Psoas muscle (tissue), 8 donors: ENCODE results near the gene DNAAF9. TPM values are rescaled to one million over a fixed set of nuclear protein-coding genes. Genes with fewer than 3 reads are reported as not detected.

Source experiments
- ATAC-seq, 4 donors: fragments of 200-7000 bp; cut with Tn5 transposase; one replicate each; pipeline ENCODE4 v1.9.1; 2020; ENCODE audit warnings: moderate library complexity in 3 of 4, mild to moderate bottlenecking in 2 of 4
- DNase-seq, 2 donors: peaks; one replicate each; pipeline ENCODE4 v3.0.0-alpha.2; 2020
- H3K27ac ChIP-seq: fragments of 200-600 bp; one replicate; pipeline ENCODE4 v1.8.0; 2022
- H3K27me3 ChIP-seq, 3 donors: fragments of 200-600 bp in 1 of 3; one replicate each; pipeline versions ENCODE4 v1.6.1 to v1.8.0; 2013 to 2022; ENCODE audit warnings: low read length in 2 of 3, mild to moderate bottlenecking in 2 of 3, moderate library complexity in 1 of 3; ENCODE audit not compliant: insufficient read depth in 3 of 3
- H3K36me3 ChIP-seq, 2 donors: fragments of 200-600 bp in 1 of 2; one replicate each; pipeline versions ENCODE4 v1.6.1 to v1.8.0; 2013 to 2022; ENCODE audit warnings: low read depth in 1 of 2, mild to moderate bottlenecking in 1 of 2, moderate library complexity in 1 of 2; ENCODE audit not compliant: insufficient read depth in 1 of 2
- H3K4me1 ChIP-seq: fragments of 200-600 bp; one replicate; pipeline ENCODE4 v1.8.0; 2022
- H3K4me3 ChIP-seq: fragments of 200-600 bp; one replicate; pipeline ENCODE4 v1.8.0; 2022; ENCODE audit warnings: mild to moderate bottlenecking
- H3K9me3 ChIP-seq: fragments of 200-600 bp; one replicate; pipeline ENCODE4 v1.8.0; 2022
- WGBS, 3 donors: extraction: QIAGEN DNeasy Blood & Tissue Kit; methylation state at CpG; one replicate each; pipeline versions ENCODE4 v1.1.6 to v1.1.7; 2013; 5-methylcytosine and 5-hydroxymethylcytosine counted together
- intact Hi-C, 2 donors: fragments of 100-400 bp; cut with DNase I; formaldehyde crosslinking; loops; one replicate each; pipeline versions ENCODE4 v1.11.0 to v1.14.2; 2022
- polyA plus RNA-seq, 3 donors: library from polyadenylated mRNA; stranded (reverse); fragments of 200-250 nt; gene quantifications; one replicate each; pipeline ENCODE4 v1.2.3, GENCODE V29; 2013
- total RNA-seq, 4 donors: library from RNA; stranded (reverse); fragmentation: NEBNext Ultra II Directional in 2 of 4; extraction: Animal tissue kit (Norgen Biotek cat#: 25700) in 2 of 4; gene quantifications; one replicate each; pipeline versions ENCODE4 v1.2.1 to v1.2.4, GENCODE V29; 2021 to 2023
- TF ChIP-seq, protein P1 (sequence below): fragments of 200-600 bp; IDR thresholded peaks from one replicate; pipeline ENCODE4 v1.8.0; 2022; ENCODE audit warnings: antibody characterized with exemption
- donor health status: healthy with polysubstance abuse.
- donor health status: DM: no; HTN: no; CAD: no; lungs with moderate emphysema.
- donor health status: Bipolar disorder and iron deficiency.
- donor health status: healthy.
- donor health status: DM: yes; HTN: yes; CAD: no.
- donor health status: DM: no; HTN: no; CAD: no.
- donor health status: DM: no; HTN: no; CAD: no.
- donor health status: DM: yes; HTN: yes; CAD: no.

Gene DNAAF9
- total and polyA plus RNA-seq, 7 donors: 5.4 to 27.0 (median 17.2) TPM

DNA sequence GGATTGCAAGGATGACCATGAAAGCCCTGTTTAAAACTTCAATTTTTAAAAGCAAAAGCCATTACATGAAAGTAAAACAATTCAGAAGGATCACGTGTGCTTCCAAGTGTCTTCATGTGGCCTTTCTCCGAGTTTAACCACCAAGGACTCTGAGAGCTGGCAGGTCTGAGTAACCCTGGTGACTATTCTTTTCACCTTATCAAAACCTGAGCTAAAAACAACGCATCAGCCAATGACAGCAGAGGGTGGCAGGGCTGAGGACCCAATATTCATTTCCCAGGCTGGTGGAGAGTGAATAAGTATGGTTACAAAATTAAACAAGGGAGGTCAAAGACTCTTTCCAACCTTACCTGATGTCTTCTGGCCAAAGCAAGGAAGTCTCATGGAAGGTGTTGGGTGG, 46.7 kb downstream of the DNAAF9 start:
- intact Hi-C loops: no loop called here
- Histone ChIP-seq H3K27me3 (no peaks in the 10 kb centered on the region), H3K27ac (no peak overlapping the region), H3K36me3 (peaks cover 0 to 32% of the 10 kb centered on the region in 2 donors), H3K9me3 (no peaks in the 10 kb centered on the region), H3K4me1 (no peaks in the 10 kb centered on the region), H3K4me3 (no peak overlapping the region)
- DNase-seq: no peak
- WGBS, 3 donors: 92 to 95% (median 93%) methylated on average over 3 of the region's 3 CpGs
- TF ChIP-seq, protein P1, sequence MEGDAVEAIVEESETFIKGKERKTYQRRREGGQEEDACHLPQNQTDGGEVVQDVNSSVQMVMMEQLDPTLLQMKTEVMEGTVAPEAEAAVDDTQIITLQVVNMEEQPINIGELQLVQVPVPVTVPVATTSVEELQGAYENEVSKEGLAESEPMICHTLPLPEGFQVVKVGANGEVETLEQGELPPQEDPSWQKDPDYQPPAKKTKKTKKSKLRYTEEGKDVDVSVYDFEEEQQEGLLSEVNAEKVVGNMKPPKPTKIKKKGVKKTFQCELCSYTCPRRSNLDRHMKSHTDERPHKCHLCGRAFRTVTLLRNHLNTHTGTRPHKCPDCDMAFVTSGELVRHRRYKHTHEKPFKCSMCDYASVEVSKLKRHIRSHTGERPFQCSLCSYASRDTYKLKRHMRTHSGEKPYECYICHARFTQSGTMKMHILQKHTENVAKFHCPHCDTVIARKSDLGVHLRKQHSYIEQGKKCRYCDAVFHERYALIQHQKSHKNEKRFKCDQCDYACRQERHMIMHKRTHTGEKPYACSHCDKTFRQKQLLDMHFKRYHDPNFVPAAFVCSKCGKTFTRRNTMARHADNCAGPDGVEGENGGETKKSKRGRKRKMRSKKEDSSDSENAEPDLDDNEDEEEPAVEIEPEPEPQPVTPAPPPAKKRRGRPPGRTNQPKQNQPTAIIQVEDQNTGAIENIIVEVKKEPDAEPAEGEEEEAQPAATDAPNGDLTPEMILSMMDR: no peak
- ATAC-seq: no peak

DNA sequence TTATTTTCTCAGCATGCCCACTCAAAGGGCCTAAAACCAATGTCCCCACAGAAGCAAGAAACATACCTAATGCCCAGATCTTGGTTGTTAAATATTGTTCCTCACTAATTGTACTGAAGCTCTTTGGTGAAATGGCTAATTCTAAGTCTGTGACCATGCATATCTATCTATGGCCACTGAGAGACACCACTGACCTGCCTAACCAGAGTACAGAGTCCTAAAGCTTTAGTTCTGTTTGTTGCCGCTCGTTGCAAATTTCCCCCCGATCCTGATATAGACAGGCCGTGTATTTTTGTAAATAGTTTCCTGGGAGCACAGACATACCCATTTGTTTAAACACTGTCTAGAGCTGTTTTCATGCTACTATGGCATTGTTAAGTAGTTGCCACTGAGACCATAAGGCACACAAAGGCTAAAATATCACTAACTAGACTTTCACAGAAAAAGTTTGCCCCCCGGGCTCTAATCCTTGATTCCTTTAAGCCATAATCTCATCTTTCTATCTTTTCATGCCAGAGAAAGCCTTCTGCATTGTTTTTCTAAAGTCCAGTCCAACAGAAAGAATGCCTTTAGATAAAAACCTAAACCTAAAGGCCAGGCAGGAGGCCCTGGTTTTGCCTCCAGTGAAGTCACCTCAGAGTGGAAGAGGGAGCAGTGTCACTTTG, 48.7 kb downstream of the DNAAF9 start:
- TF ChIP-seq, protein P1: no peak
- no peak overlapping the region for H3K4me3 ChIP-seq
- no peaks in the 10 kb centered on the region for H3K4me1 ChIP-seq
- no peak for DNase-seq
- H3K36me3 ChIP-seq: peaks cover 0 to 39% of the 10 kb centered on the region in 2 donors
- 83 to 90% (median 88%) methylated on average over 5 of the region's 5 CpGs for WGBS, 3 donors
- intact Hi-C loops: no loop called here
- no peak for ATAC-seq
- H3K27ac ChIP-seq: no peak overlapping the region
- no peaks in the 10 kb centered on the region for H3K9me3 ChIP-seq
- no peaks in the 10 kb centered on the region for H3K27me3 ChIP-seq

Other genes starting within 250 kb of the DNAAF9 start
- gene FASTKD5, start 247.8 kb downstream of the DNAAF9 start, total RNA-seq: 10 to 100 TPM; 22.4 to 45.9 (median 26.4) TPM
- gene FASTKD5, start 247.8 kb downstream of the DNAAF9 start, polyA plus RNA-seq: 10 to 100 TPM; 30.9 to 91.1 (median 35.5) TPM
- 10 to 100 TPM in 1 of 4 donors, 1 to 10 TPM in 3; 6.1 to 10.8 (median 8.3) TPM for gene UBOX5, start 247.8 kb downstream of the DNAAF9 start, total RNA-seq
- gene UBOX5, start 247.8 kb downstream of the DNAAF9 start, polyA plus RNA-seq: 1 to 10 TPM; 4.0 to 7.9 (median 5.6) TPM
- gene LZTS3, start 234.1 kb downstream of the DNAAF9 start, total RNA-seq: 10 to 100 TPM in 1 of 4 donors, 1 to 10 TPM in 3; 5.8 to 10.5 (median 7.5) TPM
- 10 to 100 TPM in 1 of 3 donors, 1 to 10 TPM in 2; 4.1 to 13.7 (median 8.0) TPM for gene LZTS3, start 234.1 kb downstream of the DNAAF9 start, polyA plus RNA-seq
- 10 to 100 TPM; 36.6 to 49.7 (median 42.3) TPM for gene DDRGK1, start 203.0 kb downstream of the DNAAF9 start, total RNA-seq
- gene DDRGK1, start 203.0 kb downstream of the DNAAF9 start, polyA plus RNA-seq: 10 to 100 TPM; 58.3 to 82.2 (median 71.7) TPM
- gene ITPA, start 198.2 kb downstream of the DNAAF9 start, total RNA-seq: 10 to 100 TPM; 19.6 to 26.0 (median 23.9) TPM
- 10 to 100 TPM; 28.4 to 83.9 (median 41.0) TPM for gene ITPA, start 198.2 kb downstream of the DNAAF9 start, polyA plus RNA-seq
- 1 to 10 TPM in 1 of 4 donors, under 1 TPM in 3; 0.44 to 1.4 (median 0.66) TPM for gene SLC4A11, start 168.5 kb downstream of the DNAAF9 start, total RNA-seq
- under 1 TPM; 0.10 to 0.39 (median 0.23) TPM for gene SLC4A11, start 168.5 kb downstream of the DNAAF9 start, polyA plus RNA-seq
- 10 to 100 TPM; 14.7 to 18.6 (median 16.8) TPM for gene ATRN, start 63.3 kb upstream of the DNAAF9 start, total RNA-seq
- 1 to 10 TPM; 3.9 to 7.6 (median 5.4) TPM for gene ATRN, start 63.3 kb upstream of the DNAAF9 start, polyA plus RNA-seq